Pancreas (tissue), 10 donors: ENCODE results near the gene CERS1. TPM values are rescaled to one million over a fixed set of nuclear protein-coding genes. Genes with fewer than 3 reads are reported as not detected.

Experiments
- ATAC-seq, 4 donors: fragments of 200-7000 bp; cut with Tn5 transposase; one replicate each; pipeline versions ENCODE4 v1.8.0 to v1.9.1; 2020; ENCODE audit warnings: mild to moderate bottlenecking in 4 of 4, moderate library complexity in 4 of 4
- DNase-seq, 6 donors: peaks; one replicate each; pipeline ENCODE4 v3.0.0-alpha.2; 2020
- FAIRE-seq: peaks from 2 replicates; lab custom pipeline; 2012; peaks lifted over from hg19 to GRCh38; lab: Jason Lieb, UNC
- H3K27ac ChIP-seq, 4 donors: fragments of 200-600 bp; sonication (generic); 1 replicate in 3 of 4; 2 replicates in 1 of 4; pipeline versions ENCODE4 v1.5.0 to v1.8.0; 2020
- H3K27me3 ChIP-seq, 4 donors: fragments of 200-600 bp; one replicate each; pipeline ENCODE4 v1.8.0; 2021
- H3K36me3 ChIP-seq, 3 donors: fragments of 200-600 bp; sonication (generic) in 1 of 3; one replicate each; pipeline versions ENCODE4 v1.5.0 to v1.8.0; 2020 to 2021
- H3K4me1 ChIP-seq, 3 donors: fragments of 200-600 bp; one replicate each; pipeline ENCODE4 v1.8.0; 2021
- H3K4me3 ChIP-seq, 4 donors: fragments of 200-600 bp; sonication (generic) in 2 of 4; one replicate each; pipeline versions ENCODE4 v1.5.0 to v1.8.0; 2020 to 2021
- H3K9me3 ChIP-seq, 4 donors: fragments of 200-600 bp; one replicate each; pipeline ENCODE4 v1.8.0; 2021
- CTCF ChIP-seq, 4 donors: fragments of 200-600 bp; sonication (generic) in 3 of 4; IDR thresholded peaks; one replicate each; pipeline versions ENCODE4 v1.5.0 to v1.8.0; 2021; ENCODE audit warnings: antibody characterized with exemption in 4 of 4
- WGBS, 2 donors: extraction: QIAGEN DNeasy Blood & Tissue Kit; methylation state at CpG; one replicate each; pipeline ENCODE4 v1.1.7; 2013; 5-methylcytosine and 5-hydroxymethylcytosine counted together
- intact Hi-C, 3 donors: fragments of 100-400 bp; cut with DNase I; formaldehyde crosslinking; loops; one replicate each; pipeline versions ENCODE4 v1.11.1 to v1.14.2; 2022
- polyA plus RNA-seq, 2 donors: library from polyadenylated mRNA; stranded (reverse); fragments of 200-250 nt; gene quantifications; one replicate each; pipeline ENCODE4 v1.2.3, GENCODE V29; 2013
- total RNA-seq, 6 donors: library from RNA; stranded (reverse); fragmentation: NEBNext Ultra II Directional in 4 of 6; extraction: Animal tissue kit (Norgen Biotek cat#: 25700) in 4 of 6; gene quantifications; one replicate each; pipeline versions ENCODE4 v1.2.1 to v1.2.4, GENCODE V29; 2021 to 2023
- donor health status: healthy with polysubstance abuse.
- donor health status: DM: no; HTN: no; CAD: no; lungs with moderate emphysema.
- donor health status: DM: no; HTN: no; CAD: no.
- donor health status: control.
- donor health status: control.
- donor health status: Bipolar disorder and iron deficiency.
- donor health status: DM: yes; HTN: yes; CAD: no.
- donor health status: DM: no; HTN: no; CAD: no.
- donor health status: DM: no; HTN: no; CAD: no.
- donor health status: DM: yes; HTN: yes; CAD: no.

Gene CERS1
- total and polyA plus RNA-seq, 8 donors = 0.16 to 8.3 (median 0.44) TPM

- intact Hi-C loops = no loop called here
- ATAC-seq = no peak
- FAIRE-seq = no peak
- H3K27me3 ChIP-seq = no peaks in the 10 kb centered on the region
- no peaks in the 10 kb centered on the region for H3K9me3 ChIP-seq
- no peaks in the 10 kb centered on the region for H3K4me1 ChIP-seq
- no peak overlapping the region for H3K27ac ChIP-seq
- 78 to 85% methylated on average over 65 to 71 of the region's 71 CpGs for WGBS, 2 donors
- H3K36me3 ChIP-seq = peaks cover 4 to 38% (median 34%) of the 10 kb centered on the region in 3 donors
- H3K4me3 ChIP-seq = no peak overlapping the region
- DNase-seq = peak in 1 of 6 donors; percentile 79
- TF ChIP-seq CTCF (IDR thresholded peaks at IDR 0.05) = no peak
Measured at GRCh38 chr19:18869023-18869618, 26.8 kb downstream of the CERS1 start.

GRCh38 chr19:18868380-18869022 lies 27.5 kb downstream of the CERS1 start:
- no peaks in the 10 kb centered on the region for H3K4me1 ChIP-seq
- WGBS, 2 donors = 81 to 85% methylated on average over 71 to 77 of the region's 77 CpGs
- H3K4me3 ChIP-seq = no peak overlapping the region
- H3K9me3 ChIP-seq = no peaks in the 10 kb centered on the region
- peak in 1 of 6 donors; percentile 70 for DNase-seq
- no peaks in the 10 kb centered on the region for H3K27me3 ChIP-seq
- peaks cover 5 to 44% (median 40%) of the 10 kb centered on the region in 3 donors for H3K36me3 ChIP-seq
- no peak overlapping the region for H3K27ac ChIP-seq
- no peak for FAIRE-seq
- no peak for ATAC-seq
- no peak for TF ChIP-seq CTCF (IDR thresholded peaks at IDR 0.05)
- intact Hi-C loops = no loop called here

GRCh38 chr19:18867751-18868150 lies 28.2 kb downstream of the CERS1 start:
- DNase-seq (peak in 1 of 6 donors; percentile 54), ATAC-seq (no peak), FAIRE-seq (no peak)
- intact Hi-C loops = no loop called here
- WGBS, 2 donors = 94 to 96% methylated on average over 23 of the region's 23 CpGs
- peaks cover 6 to 52% (median 46%) of the 10 kb centered on the region in 3 donors for H3K36me3 ChIP-seq
- no peak for TF ChIP-seq CTCF (IDR thresholded peaks at IDR 0.05)
- H3K4me3 ChIP-seq = no peak overlapping the region
- H3K27ac ChIP-seq = no peak overlapping the region
- H3K9me3 ChIP-seq = no peaks in the 10 kb centered on the region
- no peaks in the 10 kb centered on the region for H3K4me1 ChIP-seq
- no peaks in the 10 kb centered on the region for H3K27me3 ChIP-seq

- peaks cover 6 to 57% (median 51%) of the 10 kb centered on the region in 3 donors for H3K36me3 ChIP-seq
- H3K4me1 ChIP-seq = no peaks in the 10 kb centered on the region
- H3K27me3 ChIP-seq = no peaks in the 10 kb centered on the region
- no peak overlapping the region for H3K27ac ChIP-seq
- no peak for ATAC-seq
- FAIRE-seq = no peak
- H3K4me3 ChIP-seq = no peak overlapping the region
- intact Hi-C loops = no loop called here
- no peaks in the 10 kb centered on the region for H3K9me3 ChIP-seq
- peak in 1 of 6 donors; percentile 44 for DNase-seq
- no peak for TF ChIP-seq CTCF (IDR thresholded peaks at IDR 0.05)
- WGBS, 2 donors = 93 to 94% methylated on average over 23 of the region's 23 CpGs
Measured at GRCh38 chr19:18867199-18867598, 28.8 kb downstream of the CERS1 start.

GRCh38 chr19:18866800-18867123 lies 29.2 kb downstream of the CERS1 start:
- ATAC-seq = no peak
- DNase-seq = no peak
- H3K4me1 ChIP-seq = no peaks in the 10 kb centered on the region
- H3K9me3 ChIP-seq = no peaks in the 10 kb centered on the region
- no peaks in the 10 kb centered on the region for H3K27me3 ChIP-seq
- no peak for TF ChIP-seq CTCF (IDR thresholded peaks at IDR 0.05)
- no peak for FAIRE-seq
- 82 to 85% methylated on average over 17 of the region's 17 CpGs for WGBS, 2 donors
- H3K36me3 ChIP-seq = peaks cover 6 to 62% (median 54%) of the 10 kb centered on the region in 3 donors
- H3K27ac ChIP-seq = no peak overlapping the region
- no peak overlapping the region for H3K4me3 ChIP-seq
- intact Hi-C loops = no loop called here
